Stimulated activated CD4-positive, alpha-beta T cell treated with anti-CD3 and anti-CD28 coated beads, TNF-alpha, amount 100 ng/mL, for 1 hour (primary cell): ENCODE data around the gene RIMKLA.

ENCODE experiments used
- DNase-seq, 3 donors: peaks; one replicate each; pipeline ENCODE4 v3.0.0-alpha.2; 2020; ENCODE audit warnings: low read depth in 3 of 3, low spot score in 1 of 3

The RIMKLA gene

GRCh38 chr1:42370876-42371549 lies 9.6 kb upstream of the RIMKLA start:
- DNase-seq: no peak

GRCh38 chr1:42372796-42373195 lies 7.8 kb upstream of the RIMKLA start:
- no peak for DNase-seq

- DNase-seq: no peak
These were observed 602 bp upstream of the RIMKLA start for GRCh38 chr1:42379794-42380585.

- DNase-seq: no peak
These were observed 685 bp downstream of the RIMKLA start for GRCh38 chr1:42381280-42381673.

- no peak for DNase-seq
These were observed 4.7 kb downstream of the RIMKLA start for GRCh38 chr1:42385283-42385682.

GRCh38 chr1:42386051-42386450 lies 5.5 kb downstream of the RIMKLA start:
- no peak for DNase-seq

GRCh38 chr1:42392255-42392654 lies 11.7 kb downstream of the RIMKLA start:
- no peak for DNase-seq

GRCh38 chr1:42392967-42393848 lies 12.6 kb downstream of the RIMKLA start:
- no peak for DNase-seq

GRCh38 chr1:42399315-42400100 lies 18.9 kb downstream of the RIMKLA start:
- no peak for DNase-seq

- DNase-seq: no peak
These were observed 23.3 kb downstream of the RIMKLA start for GRCh38 chr1:42403880-42404400.

GRCh38 chr1:42414551-42415496 lies 34.2 kb downstream of the RIMKLA start:
- no peak for DNase-seq

GRCh38 chr1:42417166-42417565 lies 36.6 kb downstream of the RIMKLA start:
- DNase-seq: no peak

- no peak for DNase-seq
These were observed 37.9 kb downstream of the RIMKLA start for GRCh38 chr1:42418516-42418915.

- DNase-seq: no peak
These were observed 38.7 kb downstream of the RIMKLA start for GRCh38 chr1:42419126-42419821.

GRCh38 chr1:42420121-42420520 lies 39.5 kb downstream of the RIMKLA start:
- DNase-seq: no peak

- no peak for DNase-seq
These were observed 40.5 kb downstream of the RIMKLA start for GRCh38 chr1:42420911-42421585.

- DNase-seq: no peak
These were observed 42.1 kb downstream of the RIMKLA start for GRCh38 chr1:42422737-42423136.

- DNase-seq: no peak
These were observed 43.1 kb downstream of the RIMKLA start for GRCh38 chr1:42423681-42424080.
